SU-DHL-6 (cell line): ENCODE data around the gene TCF12.
"Not testable (repeated sequence)": the region's sequence is repeated elsewhere in the genome, so short reads cannot be mapped to it uniquely, and the experiment has no call there.

Experiments
- H2AFZ ChIP-seq: fragments of 200-600 bp; sonication (generic); 2 replicates; pipeline ENCODE4 v1.6.1; 2014; ENCODE audit warnings: low read depth, mild to moderate bottlenecking, moderate library complexity, mixed read lengths, antibody characterized with exemption, low read length; ENCODE audit not compliant: severe bottlenecking
- H3F3A ChIP-seq: fragments of 200-600 bp; shearing (Covaris generic); 2 replicates; pipeline ENCODE4 v1.6.0; 2016; ENCODE audit warnings: antibody characterized with exemption, mild to moderate bottlenecking; ENCODE audit not compliant: insufficient read depth
- H3K27ac ChIP-seq: fragments of 200-600 bp; sonication (generic); 2 replicates; pipeline ENCODE4 v1.5.1; 2016; ENCODE audit warnings: low read depth, mild to moderate bottlenecking, low read length, moderate library complexity, mixed read lengths
- H3K27me3 ChIP-seq: fragments of 200-600 bp; sonication (generic), shearing (Covaris generic); 2 replicates; pipeline ENCODE4 v1.6.0; 2014; ENCODE audit warnings: mild to moderate bottlenecking, low read length
- H3K36me3 ChIP-seq: fragments of 200-600 bp; sonication (generic); 2 replicates; pipeline ENCODE4 v1.6.1; 2014; ENCODE audit warnings: mild to moderate bottlenecking, low read length, mixed read lengths
- H3K4me2 ChIP-seq: fragments of 300-600, 200-600 bp; shearing (Covaris generic), sonication (generic); 2 replicates; pipeline ENCODE4 v1.6.0; 2014; ENCODE audit warnings: low read length, low read depth, mild to moderate bottlenecking; ENCODE audit not compliant: poor library complexity, severe bottlenecking
- H3K4me3 ChIP-seq: fragments of 200-600 bp; sonication (generic); 2 replicates; pipeline ENCODE4 v1.5.1; 2014; ENCODE audit warnings: antibody characterized with exemption, low read length, mild to moderate bottlenecking, mixed read lengths; ENCODE audit not compliant: insufficient read depth, poor library complexity, severe bottlenecking
- H3K79me2 ChIP-seq: fragments of 200-600 bp; sonication (generic); 2 replicates; pipeline ENCODE4 v1.6.1; 2014; ENCODE audit warnings: mild to moderate bottlenecking, low read length, moderate library complexity; ENCODE audit not compliant: insufficient read depth
- H3K9ac ChIP-seq: fragments of 200-600 bp; sonication (generic); 2 replicates; pipeline ENCODE4 v1.7.0; 2014; ENCODE audit warnings: mild to moderate bottlenecking, low read length
- H3K9me2 ChIP-seq: fragments of 200-600 bp; sonication (generic); replicated peaks from 2 replicates; pipeline ENCODE4 v1.6.1; 2014; ENCODE audit warnings: low read length; ENCODE audit not compliant: insufficient read depth
- H3K9me3 ChIP-seq: fragments of 200-600 bp; sonication (generic); 2 replicates; pipeline ENCODE4 v1.6.1; 2014; ENCODE audit warnings: low read length, mixed read lengths; ENCODE audit not compliant: insufficient read depth
- H4K20me1 ChIP-seq: fragments of 200-600 bp; sonication (generic); 2 replicates; pipeline ENCODE4 v1.6.1; 2014; ENCODE audit warnings: low read depth, mild to moderate bottlenecking, antibody characterized with exemption, low read length, moderate library complexity, mixed read lengths
- EZH2phosphoT487 ChIP-seq: fragments of 200-600 bp; sonication (generic), shearing (Covaris generic); conservative IDR thresholded peaks from 2 replicates; pipeline ENCODE4 v1.6.1; 2018; ENCODE audit warnings: mild to moderate bottlenecking, antibody characterized with exemption, low read length, moderate library complexity, mixed read lengths
- TF ChIP-seq, protein P1 (sequence below): fragments of 200-600 bp; sonication (generic); IDR thresholded peaks from one replicate; pipeline ENCODE4 v1.5.1; 2017; ENCODE audit warnings: antibody characterized with exemption, mild to moderate bottlenecking, low read length, moderate library complexity; ENCODE audit not compliant: insufficient read depth, poor library complexity, severe bottlenecking

Gene TCF12

DNA sequence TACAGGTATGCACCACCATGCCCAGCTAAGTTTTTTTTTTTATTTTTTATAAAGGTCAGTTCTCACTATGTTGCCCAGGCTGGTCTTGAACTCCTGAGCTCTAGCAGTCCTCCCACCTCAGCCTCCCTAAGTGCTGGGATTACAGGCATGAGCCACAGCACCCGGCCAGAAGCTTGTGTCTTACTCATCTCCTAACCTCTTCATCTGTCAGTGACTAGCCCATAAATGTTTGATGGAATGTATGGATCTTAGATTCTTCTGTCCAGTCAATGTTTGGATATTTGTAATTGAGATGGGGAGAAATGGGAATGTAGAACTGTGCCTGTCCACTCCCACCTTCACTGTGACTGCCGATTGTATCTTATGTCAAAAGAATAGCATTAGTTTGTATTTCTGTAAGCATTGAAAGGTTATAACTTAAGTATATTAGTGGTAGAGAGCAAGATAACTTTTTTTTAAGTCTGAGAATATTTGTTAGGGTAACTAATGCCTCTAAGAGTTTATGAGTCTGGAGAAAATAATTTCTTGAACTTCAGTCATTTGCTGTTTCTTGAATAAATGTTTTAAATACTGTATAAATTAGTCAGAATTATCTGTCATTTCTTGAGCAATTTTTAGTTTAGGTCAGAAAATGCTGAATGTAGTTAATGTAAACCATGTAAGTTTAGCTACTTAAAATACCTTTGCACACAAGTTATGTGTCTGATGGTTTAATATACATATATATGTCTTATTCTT, 242.5 kb downstream of the TCF12 start:
- no peak overlapping the region for H3K4me2 ChIP-seq
- no peak overlapping the region for H3K9ac ChIP-seq
- H3K27ac ChIP-seq: no peak overlapping the region

DNA sequence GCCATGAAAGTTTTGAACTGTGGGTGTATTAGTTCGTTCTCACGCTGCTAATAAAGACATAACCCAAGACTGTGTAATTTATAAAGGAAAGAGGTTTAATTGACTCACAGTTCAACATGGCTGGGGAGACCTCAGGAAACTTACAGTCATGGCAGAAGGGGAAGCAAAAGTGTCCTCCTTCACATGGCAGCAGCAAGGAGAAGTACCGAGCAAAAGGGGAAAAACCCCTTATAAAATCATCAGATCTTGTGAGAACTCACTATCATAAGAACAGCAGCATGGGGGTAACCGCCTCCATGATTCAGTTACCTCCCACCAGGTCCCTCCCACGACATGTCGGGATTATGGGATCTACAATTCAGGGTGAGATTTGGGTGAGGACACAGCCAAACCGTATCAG, 245.8 kb downstream of the TCF12 start:
- not testable (repeated sequence) for H3K9me2 ChIP-seq, H3K27ac ChIP-seq, H3K9ac ChIP-seq, H3K9me3 ChIP-seq, H3F3A ChIP-seq, H3K27me3 ChIP-seq, H3K4me3 ChIP-seq, H4K20me1 ChIP-seq, H3K36me3 ChIP-seq, H2AFZ ChIP-seq, H3K79me2 ChIP-seq, H3K4me2 ChIP-seq

More for the DNA sequence above, 242.5 kb downstream of the TCF12 start:
- Histone ChIP-seq H3K9me2 (no peaks in the 10 kb centered on the region), H4K20me1 (no peaks in the 10 kb centered on the region), H3K9me3 (no peaks in the 10 kb centered on the region), H3K79me2 (no peaks in the 10 kb centered on the region; the same call in 1 of the 2 replicates), H2AFZ (no peak overlapping the region), H3K27me3 (no peaks in the 10 kb centered on the region), H3K36me3 (no peaks in the 10 kb centered on the region), H3K4me3 (no peak overlapping the region), H3F3A (no peaks in the 10 kb centered on the region)
- TF ChIP-seq, protein P1, sequence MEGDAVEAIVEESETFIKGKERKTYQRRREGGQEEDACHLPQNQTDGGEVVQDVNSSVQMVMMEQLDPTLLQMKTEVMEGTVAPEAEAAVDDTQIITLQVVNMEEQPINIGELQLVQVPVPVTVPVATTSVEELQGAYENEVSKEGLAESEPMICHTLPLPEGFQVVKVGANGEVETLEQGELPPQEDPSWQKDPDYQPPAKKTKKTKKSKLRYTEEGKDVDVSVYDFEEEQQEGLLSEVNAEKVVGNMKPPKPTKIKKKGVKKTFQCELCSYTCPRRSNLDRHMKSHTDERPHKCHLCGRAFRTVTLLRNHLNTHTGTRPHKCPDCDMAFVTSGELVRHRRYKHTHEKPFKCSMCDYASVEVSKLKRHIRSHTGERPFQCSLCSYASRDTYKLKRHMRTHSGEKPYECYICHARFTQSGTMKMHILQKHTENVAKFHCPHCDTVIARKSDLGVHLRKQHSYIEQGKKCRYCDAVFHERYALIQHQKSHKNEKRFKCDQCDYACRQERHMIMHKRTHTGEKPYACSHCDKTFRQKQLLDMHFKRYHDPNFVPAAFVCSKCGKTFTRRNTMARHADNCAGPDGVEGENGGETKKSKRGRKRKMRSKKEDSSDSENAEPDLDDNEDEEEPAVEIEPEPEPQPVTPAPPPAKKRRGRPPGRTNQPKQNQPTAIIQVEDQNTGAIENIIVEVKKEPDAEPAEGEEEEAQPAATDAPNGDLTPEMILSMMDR: no peak
- no peak for TF ChIP-seq EZH2phosphoT487

- H3K27me3 ChIP-seq: no peaks in the 10 kb centered on the region
- H4K20me1 ChIP-seq: no peaks in the 10 kb centered on the region
- TF ChIP-seq EZH2phosphoT487: no peak
- TF ChIP-seq, protein P1: no peak
- no peak overlapping the region for H3K9ac ChIP-seq
- H3K9me2 ChIP-seq: no peaks in the 10 kb centered on the region
- no peaks in the 10 kb centered on the region for H3F3A ChIP-seq
- no peak overlapping the region for H3K4me2 ChIP-seq
- H3K9me3 ChIP-seq: no peaks in the 10 kb centered on the region
- H3K27ac ChIP-seq: no peak overlapping the region
- no peaks in the 10 kb centered on the region for H3K79me2 ChIP-seq
- 0 out of 2 replicates have a peak, but pooled peaks cover under 1% of the 10 kb centered on the region for H3K36me3 ChIP-seq
- H3K4me3 ChIP-seq: no peak overlapping the region
- no peak overlapping the region for H2AFZ ChIP-seq
These were observed 247.5 kb downstream of the TCF12 start for GRCh38 chr15:57165992-57166391.

DNA sequence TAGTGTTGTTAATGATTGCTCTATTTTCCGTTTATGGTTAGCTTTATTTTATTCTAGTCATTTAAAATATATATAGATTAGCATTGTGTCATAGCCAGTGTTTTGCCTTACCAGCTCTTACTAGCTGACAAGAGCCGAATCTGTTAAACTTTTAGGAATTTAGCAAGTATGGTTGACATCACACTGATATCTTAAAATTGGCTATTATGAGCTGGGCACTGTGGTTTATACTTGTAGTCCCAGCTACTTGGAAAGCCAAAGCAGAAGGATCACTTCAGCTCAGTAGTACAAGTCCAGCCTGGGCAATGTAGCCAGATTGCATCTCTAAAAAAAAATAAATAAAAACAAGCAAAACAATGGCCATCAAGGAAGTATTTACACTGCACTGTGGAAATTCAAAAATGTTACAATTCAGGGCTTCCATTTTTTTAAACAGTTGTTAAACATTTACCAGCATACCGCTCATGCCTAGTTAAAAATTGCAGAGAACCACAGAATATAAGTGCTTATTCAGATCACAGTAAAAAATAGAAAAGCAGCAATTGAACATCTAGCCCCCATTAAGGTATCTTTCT, 249.5 kb downstream of the TCF12 start:
- Histone ChIP-seq H3K36me3 (0 out of 2 replicates have a peak, but pooled peaks cover 3% of the 10 kb centered on the region), H3K9me3 (no peaks in the 10 kb centered on the region), H3K4me3 (no peak overlapping the region), H4K20me1 (no peaks in the 10 kb centered on the region), H3K27ac (no peak overlapping the region), H3K27me3 (no peaks in the 10 kb centered on the region), H3F3A (no peaks in the 10 kb centered on the region), H2AFZ (no peak overlapping the region), H3K4me2 (no peak overlapping the region), H3K9ac (no peak overlapping the region), H3K9me2 (no peaks in the 10 kb centered on the region), H3K79me2 (no peaks in the 10 kb centered on the region)
- TF ChIP-seq, protein P1: no peak
- TF ChIP-seq EZH2phosphoT487: no peak
